GM21390 (cell line): ENCODE measurements around the gene PRKAR1B.
"Not testable (repeated sequence)": the region's sequence is repeated elsewhere in the genome, so short reads cannot be mapped to it uniquely, and the experiment has no call there.

ENCODE experiments used
- ATAC-seq: cut with Tn5 transposase; IDR thresholded peaks from one replicate; pipeline ENCODE4 v1.9.1; 2021; ENCODE audit not compliant: unreplicated experiment

Gene PRKAR1B

GRCh38 chr7:651032-651728 is 75.9 kb downstream of the PRKAR1B start:
- ATAC-seq = no peak

DNA sequence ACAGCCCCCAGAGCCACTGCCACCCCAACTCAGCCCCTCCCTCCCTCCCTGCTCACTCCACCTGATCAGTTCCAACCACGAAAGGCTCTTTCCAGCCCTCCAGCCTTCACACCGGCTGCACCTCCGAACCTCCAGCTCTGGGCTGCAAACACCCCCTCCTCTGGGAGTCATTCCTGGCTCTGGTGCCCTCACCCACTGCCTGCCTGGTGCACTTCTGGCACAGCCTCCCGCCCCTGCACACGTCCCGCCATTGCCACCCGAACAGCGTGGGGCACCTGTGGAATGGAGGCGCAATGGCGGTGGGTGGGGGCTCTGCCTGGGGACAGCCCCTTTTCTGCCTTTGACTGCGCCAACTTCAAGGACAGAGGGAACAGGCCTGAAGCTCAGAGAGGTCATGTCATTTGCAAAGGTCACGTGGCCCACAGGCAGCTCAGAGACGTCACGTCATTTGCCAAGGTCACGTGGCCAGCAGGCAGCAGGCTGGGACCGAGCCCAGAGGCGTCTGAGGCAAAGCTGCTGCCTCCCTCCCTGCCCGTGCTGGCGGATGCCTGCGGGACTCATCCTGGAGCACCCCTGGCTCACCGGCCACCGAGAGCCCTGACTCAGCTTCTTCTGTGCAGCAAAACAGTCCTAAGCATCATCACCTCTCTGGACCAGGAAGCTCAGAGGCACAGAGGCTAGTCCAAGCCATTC is 76.6 kb downstream of the PRKAR1B start:
- ATAC-seq = no peak

- ATAC-seq = no peak
These were observed 80.1 kb downstream of the PRKAR1B start for GRCh38 chr7:646951-647350.

DNA sequence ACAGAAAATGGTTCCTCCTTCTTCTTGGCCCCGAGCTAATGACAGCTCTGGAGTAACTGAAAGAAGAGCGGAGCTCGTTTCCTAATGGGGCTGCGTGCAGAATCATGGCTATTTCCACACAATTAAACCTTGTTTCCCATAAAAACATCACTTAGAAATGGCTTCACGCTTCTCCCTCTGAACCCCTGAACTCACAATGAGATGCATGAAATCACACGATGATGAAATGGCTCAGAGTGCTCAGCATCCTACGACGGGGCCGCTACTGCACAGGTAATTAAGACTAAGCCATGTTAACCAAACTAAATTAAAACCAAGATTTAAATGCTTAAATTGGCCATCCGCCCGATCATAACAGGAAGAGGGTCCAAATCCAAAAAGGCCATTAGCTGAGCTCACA is 80.6 kb downstream of the PRKAR1B start:
- ATAC-seq = no peak

GRCh38 chr7:645606-646005 is 81.5 kb downstream of the PRKAR1B start:
- no peak for ATAC-seq

DNA sequence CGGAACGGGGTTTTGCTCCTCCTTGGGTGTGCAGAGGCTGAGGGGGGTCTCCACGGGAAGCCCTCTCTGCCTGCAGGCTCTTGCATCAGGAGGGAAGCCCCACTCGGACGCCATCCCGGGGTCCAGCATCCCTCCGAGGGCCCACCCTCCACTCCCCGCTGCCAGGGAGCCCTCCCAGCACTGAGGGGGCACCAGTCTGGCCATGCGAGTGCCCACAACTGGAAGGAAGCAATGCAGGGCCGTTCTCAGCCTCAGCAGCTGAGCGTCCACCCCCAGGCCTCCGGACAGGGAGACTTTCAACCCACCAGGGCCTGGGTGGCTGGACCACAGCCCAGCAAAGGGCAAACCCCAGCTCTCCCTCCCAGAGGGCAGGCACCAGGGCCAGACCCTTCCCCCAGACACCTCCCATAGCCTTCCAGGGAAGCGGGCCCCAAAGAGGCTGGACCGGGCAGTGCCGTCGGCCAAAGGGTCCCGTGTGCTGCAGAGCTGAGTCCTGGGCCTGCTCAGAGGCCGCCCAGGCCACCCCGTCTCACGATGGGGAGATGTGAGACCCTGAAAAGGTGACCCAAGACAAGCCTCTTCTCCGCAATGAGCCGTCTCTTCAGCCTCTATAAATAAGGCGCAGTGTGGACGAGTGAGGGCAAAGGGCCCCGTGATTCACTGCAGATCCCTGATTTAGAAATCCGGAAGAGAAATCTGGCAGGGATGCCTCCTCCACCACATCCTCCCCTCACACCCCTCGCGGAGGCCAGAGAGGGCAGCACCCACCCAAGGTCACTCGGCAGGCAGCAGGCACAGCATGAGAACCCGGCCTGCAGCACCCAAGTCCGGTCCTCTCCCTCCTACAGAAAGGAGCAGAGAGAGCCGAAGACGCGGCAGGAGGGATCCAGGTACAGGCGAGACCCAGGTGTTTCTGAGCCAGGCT is 82.4 kb downstream of the PRKAR1B start:
- no peak for ATAC-seq

DNA sequence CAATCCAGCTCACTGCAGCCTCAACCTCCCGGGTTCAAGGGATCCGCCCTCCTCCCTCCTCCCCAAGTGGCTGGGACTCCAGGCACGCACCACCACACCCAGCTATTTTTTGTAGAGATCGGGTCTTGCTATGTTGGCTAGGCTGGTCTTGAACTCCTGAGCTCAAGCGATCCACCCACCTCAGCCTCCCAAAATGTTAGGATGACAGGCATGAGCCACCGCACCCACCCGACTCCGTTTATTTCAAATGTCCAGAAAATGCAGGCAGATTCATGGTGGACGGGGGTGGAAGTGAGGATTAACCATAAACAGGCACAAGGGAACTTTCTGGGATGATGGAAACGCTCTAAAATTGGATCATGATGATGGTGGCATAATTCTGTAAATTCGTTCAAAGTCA is 85.1 kb downstream of the PRKAR1B start:
- no peak for ATAC-seq

DNA sequence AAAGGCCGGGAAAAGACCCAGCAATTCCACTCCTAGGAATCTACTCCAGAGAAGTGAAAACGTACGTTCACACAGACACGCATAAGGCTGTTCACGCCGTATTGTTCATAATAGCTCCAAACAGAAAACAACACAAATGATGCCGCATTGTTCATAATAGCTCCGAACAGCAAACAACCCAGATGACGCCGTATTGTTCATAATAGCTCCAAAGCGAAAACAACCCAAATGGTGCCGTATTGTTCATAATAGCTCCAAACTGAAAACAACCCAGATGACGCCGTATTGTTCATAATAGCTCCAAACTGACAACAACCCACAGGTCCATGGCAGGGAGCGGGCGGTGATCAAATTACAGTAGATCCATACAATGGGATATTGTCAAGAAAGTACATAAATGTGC is 85.8 kb downstream of the PRKAR1B start:
- no peak for ATAC-seq

DNA sequence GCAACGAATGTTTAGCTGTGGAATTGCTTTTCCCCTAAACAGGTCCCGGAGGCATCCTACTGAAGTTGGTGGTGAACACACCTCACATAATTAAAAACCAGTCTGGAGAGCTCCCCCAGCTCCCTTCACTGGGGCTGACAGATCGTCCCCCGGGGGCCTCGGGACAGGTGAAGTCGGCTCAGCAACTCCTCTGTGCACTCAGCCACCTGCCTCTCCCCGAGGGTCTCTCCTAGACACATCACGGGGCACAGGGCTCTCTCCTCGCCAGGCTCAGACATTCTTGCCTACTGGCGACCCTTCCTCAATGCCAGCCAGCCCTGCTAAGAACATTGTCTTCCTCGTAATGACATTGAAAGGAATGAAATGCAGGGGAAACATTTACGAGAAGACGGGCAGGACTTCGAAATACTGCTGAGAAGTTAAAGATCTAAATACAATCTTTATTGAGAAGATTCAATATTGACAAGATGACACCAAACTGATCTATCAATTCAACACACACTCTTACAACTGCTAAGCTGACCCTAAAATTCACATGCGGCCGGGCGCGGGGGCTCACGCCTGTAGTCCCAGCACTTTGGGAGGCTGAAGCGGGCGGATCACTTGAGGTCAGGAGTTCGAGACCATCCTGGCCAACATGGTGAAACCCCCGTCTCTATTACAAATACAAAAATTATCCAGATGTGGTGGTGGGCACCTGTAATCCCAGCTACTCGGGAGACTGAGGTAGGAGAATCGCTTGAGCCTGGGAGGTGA is 88.6 kb downstream of the PRKAR1B start:
- no peak for ATAC-seq

DNA sequence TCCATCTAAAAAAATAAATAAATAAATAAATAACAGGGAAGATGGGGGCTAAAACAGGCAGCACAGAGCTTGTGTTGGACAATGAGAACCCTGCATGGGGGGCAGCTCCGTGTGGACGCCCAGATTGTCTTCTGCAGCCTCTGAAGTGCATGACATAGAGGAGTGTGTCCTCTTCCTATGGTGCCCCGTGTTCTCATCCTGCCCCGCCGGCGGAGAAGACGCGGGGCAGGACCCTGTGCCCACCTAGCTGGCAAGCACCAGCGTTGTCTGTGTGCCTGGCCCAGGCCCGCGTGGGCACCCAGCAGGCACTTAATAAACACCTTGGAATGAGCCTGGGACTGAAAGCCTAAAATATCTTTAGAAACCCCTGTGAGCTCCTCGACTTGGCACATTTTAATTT is 89.3 kb downstream of the PRKAR1B start:
- ATAC-seq = no peak

DNA sequence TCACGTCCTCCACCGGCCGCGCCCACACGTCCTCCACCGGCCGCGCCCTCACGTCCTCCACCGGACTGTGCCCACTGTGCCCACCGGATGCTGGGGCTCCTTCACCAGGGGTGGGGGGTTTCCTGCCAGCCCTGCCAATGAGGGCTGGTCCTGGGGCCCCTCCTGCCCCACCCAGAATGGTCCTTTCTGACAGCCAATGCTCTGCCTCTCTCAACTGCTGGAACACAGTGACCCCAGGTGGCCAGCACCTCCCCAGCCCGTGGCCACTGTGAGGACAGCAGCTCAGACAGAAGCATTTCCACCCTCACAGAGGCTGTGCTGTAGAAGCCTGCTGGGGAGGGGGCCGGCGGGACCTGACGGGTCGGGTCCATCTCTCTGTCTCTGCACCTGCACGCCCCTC is 90.7 kb downstream of the PRKAR1B start:
- no peak for ATAC-seq

GRCh38 chr7:635687-636382 is 91.2 kb downstream of the PRKAR1B start:
- not testable (repeated sequence) for ATAC-seq

GRCh38 chr7:635227-635626 is 91.9 kb downstream of the PRKAR1B start:
- no peak for ATAC-seq

DNA sequence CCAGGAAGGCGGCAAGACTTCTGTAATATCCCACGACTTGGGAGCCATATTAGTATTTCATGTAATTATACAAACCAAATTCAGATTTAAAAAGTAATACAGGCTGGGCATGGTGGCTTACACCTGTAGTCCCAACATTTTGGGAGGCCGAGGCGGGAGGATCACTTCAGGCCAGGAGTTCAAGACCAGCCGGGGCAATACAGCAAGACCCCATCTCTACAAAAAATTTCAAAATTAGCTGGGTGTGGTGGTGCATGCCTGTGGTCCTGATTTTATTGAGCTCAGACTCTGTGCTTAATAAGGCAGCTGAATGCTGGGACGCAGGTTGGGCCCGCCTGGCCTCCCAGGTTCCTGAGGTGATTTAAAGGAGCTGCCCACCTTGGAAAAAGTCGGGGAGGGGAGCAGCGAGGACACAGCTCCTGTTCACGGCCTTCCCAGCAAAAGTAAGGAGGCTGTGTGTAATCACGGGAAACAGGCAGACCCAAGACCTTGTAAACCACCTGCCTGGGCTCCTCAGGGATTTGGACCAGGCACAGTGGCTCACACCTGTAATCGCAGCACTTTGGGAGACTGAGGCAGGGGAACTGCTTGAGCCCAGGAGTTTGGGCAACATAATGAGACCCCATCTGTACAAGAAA is 93.6 kb downstream of the PRKAR1B start:
- no peak for ATAC-seq

DNA sequence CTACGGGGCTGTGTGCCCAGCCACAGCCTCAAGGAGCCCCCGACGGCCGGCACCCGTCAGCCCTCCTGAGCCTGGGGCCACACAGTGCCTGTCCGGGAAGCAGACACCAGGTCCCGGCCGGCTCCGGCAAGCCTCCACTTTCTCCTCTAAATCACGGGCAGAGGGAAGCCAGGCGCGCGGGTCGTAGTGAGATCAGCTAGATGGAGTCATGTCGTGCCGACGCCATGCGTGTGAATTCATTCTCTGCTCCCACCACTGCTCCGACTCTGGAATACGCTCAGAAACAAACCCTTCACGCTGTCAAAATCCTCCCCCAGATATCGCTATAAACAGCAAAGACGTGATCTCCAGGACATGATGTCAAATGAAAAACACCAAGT is 94.3 kb downstream of the PRKAR1B start:
- ATAC-seq = no peak

GRCh38 chr7:631964-632830 is 94.9 kb downstream of the PRKAR1B start:
- no peak for ATAC-seq

DNA sequence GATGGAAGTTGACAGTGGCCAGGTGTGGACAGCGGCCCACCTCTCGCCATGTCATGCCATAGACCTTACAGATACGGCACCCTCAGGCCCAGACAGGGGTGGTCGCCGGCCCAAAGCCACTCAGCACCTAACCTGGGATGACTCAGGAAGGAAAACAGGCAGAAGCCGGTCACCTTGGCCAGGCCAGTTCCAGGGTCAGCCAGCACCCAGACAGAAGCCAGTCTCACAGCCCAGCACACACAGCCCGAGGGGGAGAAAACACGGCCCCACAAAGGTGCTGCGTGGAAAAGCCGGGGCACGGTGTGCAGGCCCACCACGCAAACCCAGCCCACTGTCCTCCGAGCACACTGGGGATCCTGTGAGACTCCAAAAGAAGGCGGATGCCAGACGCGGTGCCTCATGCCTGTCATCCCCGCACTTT is 95.8 kb downstream of the PRKAR1B start:
- no peak for ATAC-seq

GRCh38 chr7:630539-630938 is 96.5 kb downstream of the PRKAR1B start:
- ATAC-seq = no peak

DNA sequence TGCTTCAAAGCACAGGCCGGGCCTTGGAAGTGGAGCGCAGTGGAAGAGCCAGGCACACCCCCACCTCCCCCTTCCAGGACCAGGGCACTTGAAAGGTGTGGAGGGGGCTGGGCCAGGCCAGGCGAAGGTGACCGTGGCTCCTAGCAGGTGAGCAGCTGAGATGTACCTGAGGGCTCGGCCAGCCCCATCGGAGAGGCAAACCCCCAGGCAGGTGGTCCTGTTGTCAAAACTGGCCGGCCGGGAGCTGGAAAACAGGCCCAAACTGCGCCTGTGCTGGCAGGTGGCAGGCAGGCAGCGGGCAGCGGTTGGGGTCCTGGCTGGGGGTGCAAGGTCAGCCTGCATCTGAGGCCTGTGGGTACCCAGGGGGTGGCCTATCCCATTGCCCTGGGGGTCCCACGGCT is 97.0 kb downstream of the PRKAR1B start:
- ATAC-seq = no peak
